Hepatocyte (in vitro differentiated cells): Measurements from ENCODE around the gene SV2C. TPM values are rescaled to one million over a fixed set of nuclear protein-coding genes. Genes with fewer than 3 reads are reported as not detected.

ENCODE experiments used
- DNase-seq: peaks from one replicate; pipeline ENCODE4 v3.0.0-alpha.2; 2016; ENCODE audit warnings: low spot score
- H2AFZ ChIP-seq: fragments of 200-600 bp; sonication (generic); 2 replicates; pipeline ENCODE4 v1.6.0; 2016; ENCODE audit warnings: antibody characterized with exemption, mild to moderate bottlenecking
- H3K27ac ChIP-seq: fragments of 200-600 bp; sonication (generic); 2 replicates; pipeline ENCODE4 v1.5.1; 2016; ENCODE audit warnings: mild to moderate bottlenecking
- H3K27me3 ChIP-seq: fragments of 200-600 bp; sonication (generic); 2 replicates; pipeline ENCODE4 v1.6.1; 2016
- H3K36me3 ChIP-seq: fragments of 200-600 bp; sonication (generic); replicated peaks from 2 replicates; pipeline ENCODE4 v1.5.1; 2016; ENCODE audit warnings: low read depth; ENCODE audit not compliant: insufficient read depth
- H3K4me1 ChIP-seq: fragments of 200-600 bp; sonication (generic); 2 replicates; pipeline ENCODE4 v1.5.1; 2016; ENCODE audit warnings: mild to moderate bottlenecking, moderate library complexity; ENCODE audit not compliant: insufficient read depth
- H3K4me2 ChIP-seq: fragments of 200-600 bp; sonication (generic); 2 replicates; pipeline ENCODE4 v1.6.0; 2016
- H3K4me3 ChIP-seq: fragments of 200-600 bp; sonication (generic); 2 replicates; pipeline ENCODE4 v1.5.1; 2016; ENCODE audit warnings: mild to moderate bottlenecking
- H3K79me2 ChIP-seq: fragments of 200-600 bp; sonication (generic); 2 replicates; pipeline ENCODE4 v1.6.0; 2017; ENCODE audit warnings: mild to moderate bottlenecking
- H3K9me2 ChIP-seq: fragments of 200-600 bp; sonication (generic); replicated peaks from 2 replicates; pipeline ENCODE4 v1.6.0; 2017; ENCODE audit warnings: mild to moderate bottlenecking; ENCODE audit not compliant: insufficient read depth
- H3K9me3 ChIP-seq: fragments of 200-600 bp; sonication (generic); 2 replicates; pipeline ENCODE4 v1.5.1; 2016; ENCODE audit warnings: low read depth, mild to moderate bottlenecking
- H4K20me1 ChIP-seq: fragments of 200-600 bp; sonication (generic); 2 replicates; pipeline ENCODE4 v1.6.0; 2016; ENCODE audit warnings: mild to moderate bottlenecking; ENCODE audit not compliant: insufficient read depth, poor library complexity, severe bottlenecking
- CTCF ChIP-seq: fragments of 200-600 bp; sonication (generic); IDR thresholded peaks from 2 replicates; pipeline ENCODE4 v1.5.1; 2016; ENCODE audit warnings: antibody characterized with exemption, mild to moderate bottlenecking; ENCODE audit not compliant: poor library complexity
- EZH2 ChIP-seq: fragments of 200-600 bp; sonication (generic); IDR thresholded peaks from 2 replicates; pipeline ENCODE4 v1.6.1; 2016; ENCODE audit warnings: antibody characterized with exemption, mild to moderate bottlenecking, borderline replicate concordance
- EZH2phosphoT487 ChIP-seq: fragments of 200-600 bp; sonication (generic); IDR thresholded peaks from one replicate; pipeline ENCODE4 v1.6.1; 2018; ENCODE audit warnings: antibody characterized with exemption, mild to moderate bottlenecking, low read depth, moderate library complexity; ENCODE audit not compliant: unreplicated experiment, severe bottlenecking
- WGBS: methylation state at CpG from one replicate; pipeline ENCODE4 v1.1.6; 2016; ENCODE audit warnings: low lambda C conversion rate; ENCODE audit errors: missing lambda C conversion rate; 5-methylcytosine and 5-hydroxymethylcytosine counted together
- polyA plus RNA-seq: library from polyadenylated mRNA; unstranded; fragments of >200 nt; fragmentation: Nextera tagmentation; extraction: Ambion mirVana; gene quantifications from 2 replicates; pipeline ENCODE4 v1.2.1, GENCODE V29; 2016
- total RNA-seq: library from RNA; depleted of rRNA; stranded (reverse); fragments of >200 nt; gene quantifications from 2 replicates; pipeline ENCODE4 v1.2.3, GENCODE V29; 2014

SV2C gene
- total and polyA plus RNA-seq, 2 experiments from 2014 or later, result under 0.01 to 0.05 TPM

- DNase-seq, result no peak
- Histone ChIP-seq H3K4me1 (no peaks in the 10 kb centered on the region), H3K27me3 (no peaks in the 10 kb centered on the region), H3K27ac (no peak overlapping the region), H3K4me2 (no peak overlapping the region), H4K20me1 (no peaks in the 10 kb centered on the region), H3K4me3 (no peak overlapping the region), H2AFZ (no peak overlapping the region), H3K79me2 (no peaks in the 10 kb centered on the region), H3K9me3 (no peaks in the 10 kb centered on the region), H3K36me3 (no peaks in the 10 kb centered on the region), H3K9me2 (no peaks in the 10 kb centered on the region)
- 82% methylated on average over 5 of the region's 5 CpGs for WGBS
- TF ChIP-seq EZH2phosphoT487 (no peak), EZH2 (no peak)
Measured at GRCh38 chr5:76356887-76357286, 273.7 kb downstream of the SV2C start.

GRCh38 chr5:76363352-76364225 is 280.4 kb downstream of the SV2C start:
- H3K27ac ChIP-seq, result no peak overlapping the region
- DNase-seq, result no peak
- 78% methylated on average over 17 of the region's 17 CpGs for WGBS
- no peaks in the 10 kb centered on the region for H3K36me3 ChIP-seq
- H3K4me2 ChIP-seq, result no peak overlapping the region
- no peak overlapping the region for H2AFZ ChIP-seq
- no peaks in the 10 kb centered on the region for H3K4me1 ChIP-seq
- no peaks in the 10 kb centered on the region for H3K27me3 ChIP-seq
- H3K4me3 ChIP-seq, result no peak overlapping the region
- no peaks in the 10 kb centered on the region for H3K9me2 ChIP-seq
- H3K79me2 ChIP-seq, result no peaks in the 10 kb centered on the region
- H3K9me3 ChIP-seq, result no peaks in the 10 kb centered on the region
- H4K20me1 ChIP-seq, result no peaks in the 10 kb centered on the region
- no peak for TF ChIP-seq EZH2
- no peak for TF ChIP-seq EZH2phosphoT487
- no peak for TF ChIP-seq CTCF

- no peak overlapping the region for H3K27ac ChIP-seq
- H3K9me2 ChIP-seq, result no peaks in the 10 kb centered on the region
- no peaks in the 10 kb centered on the region for H3K79me2 ChIP-seq
- 83% methylated on average over 2 of the region's 2 CpGs for WGBS
- no peaks in the 10 kb centered on the region for H3K27me3 ChIP-seq
- no peak overlapping the region for H3K4me3 ChIP-seq
- no peak for TF ChIP-seq CTCF
- no peak for TF ChIP-seq EZH2
- no peak for TF ChIP-seq EZH2phosphoT487
- DNase-seq, result no peak
- H2AFZ ChIP-seq, result no peak overlapping the region
- no peaks in the 10 kb centered on the region for H3K4me1 ChIP-seq
- H3K9me3 ChIP-seq, result no peaks in the 10 kb centered on the region
- no peaks in the 10 kb centered on the region for H4K20me1 ChIP-seq
- no peak overlapping the region for H3K4me2 ChIP-seq
- H3K36me3 ChIP-seq, result no peaks in the 10 kb centered on the region
Measured at GRCh38 chr5:76364226-76364589, 281.0 kb downstream of the SV2C start.

DNA sequence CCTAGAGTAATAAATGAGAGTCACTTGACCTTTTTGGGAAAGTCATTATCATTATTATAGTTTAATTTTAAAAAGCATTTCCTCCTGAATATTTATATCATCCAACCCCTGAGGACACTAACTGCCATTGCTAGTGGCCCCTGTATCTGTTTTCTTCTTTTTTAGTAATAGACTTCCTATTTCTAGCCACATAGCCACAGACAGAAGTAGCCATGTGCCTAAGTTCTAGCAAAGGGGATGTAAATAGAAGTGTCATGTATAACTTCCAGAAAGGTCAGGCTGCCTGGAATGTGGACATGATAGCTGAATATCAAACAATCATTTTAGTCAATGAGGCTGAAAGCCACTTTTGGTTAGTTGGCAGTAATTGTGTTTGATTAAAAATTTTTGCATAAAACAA is 282.4 kb downstream of the SV2C start:
- H3K4me3 ChIP-seq, result no peak overlapping the region
- H2AFZ ChIP-seq, result no peak overlapping the region
- H3K9me3 ChIP-seq, result no peaks in the 10 kb centered on the region
- no peak for TF ChIP-seq CTCF
- no peak for TF ChIP-seq EZH2phosphoT487
- no peak for TF ChIP-seq EZH2
- H3K27me3 ChIP-seq, result no peaks in the 10 kb centered on the region
- H3K27ac ChIP-seq, result no peak overlapping the region
- no peaks in the 10 kb centered on the region for H3K36me3 ChIP-seq
- H4K20me1 ChIP-seq, result no peaks in the 10 kb centered on the region
- H3K4me1 ChIP-seq, result no peaks in the 10 kb centered on the region
- DNase-seq, result no peak
- H3K79me2 ChIP-seq, result no peaks in the 10 kb centered on the region
- H3K9me2 ChIP-seq, result no peaks in the 10 kb centered on the region
- H3K4me2 ChIP-seq, result no peak overlapping the region
